ELR (cell line): ENCODE data around the gene CLMN.
A peak's percentile ranks its signal among the peaks of the same experiment; 100 is the strongest.
"Not testable (repeated sequence)": the region's sequence is repeated elsewhere in the genome, so short reads cannot be mapped to it uniquely, and the experiment has no call there.

Experiments used
- DNase-seq: peaks from one replicate; pipeline ENCODE4 v3.0.0-alpha.2; 2015; ENCODE audit warnings: low read depth

The CLMN gene

GRCh38 chr14:95195031-95195430, 124.7 kb downstream of the CLMN start:
- DNase-seq: no peak

GRCh38 chr14:95193081-95193480, 126.6 kb downstream of the CLMN start:
- no peak for DNase-seq

GRCh38 chr14:95192311-95192710, 127.4 kb downstream of the CLMN start:
- no peak for DNase-seq

GRCh38 chr14:95191445-95192199, 128.1 kb downstream of the CLMN start:
- no peak for DNase-seq

- DNase-seq: no peak
Measured at GRCh38 chr14:95190857-95191256, 128.9 kb downstream of the CLMN start.

GRCh38 chr14:95190346-95190840, 129.3 kb downstream of the CLMN start:
- no peak for DNase-seq

- DNase-seq: no peak
Measured at GRCh38 chr14:95189367-95190132, 130.2 kb downstream of the CLMN start.

GRCh38 chr14:95188380-95188779, 131.3 kb downstream of the CLMN start:
- DNase-seq: no peak

- DNase-seq: no peak
Measured at GRCh38 chr14:95185767-95186392, 133.8 kb downstream of the CLMN start.

- peak; percentile 5 for DNase-seq
Measured at GRCh38 chr14:95185033-95185766, 134.5 kb downstream of the CLMN start.

- DNase-seq: no peak
Measured at GRCh38 chr14:95184413-95184790, 135.3 kb downstream of the CLMN start.

- no peak for DNase-seq
Measured at GRCh38 chr14:95183532-95184412, 135.9 kb downstream of the CLMN start.

GRCh38 chr14:95183082-95183481, 136.6 kb downstream of the CLMN start:
- DNase-seq: no peak

GRCh38 chr14:95182379-95182778, 137.3 kb downstream of the CLMN start:
- no peak for DNase-seq

- no peak for DNase-seq
Measured at GRCh38 chr14:95180966-95181741, 138.6 kb downstream of the CLMN start.

- not testable (repeated sequence) for DNase-seq
Measured at GRCh38 chr14:95175670-95176069, 144.0 kb downstream of the CLMN start.

GRCh38 chr14:95174184-95174792, 145.4 kb downstream of the CLMN start:
- DNase-seq: peak; percentile 37

GRCh38 chr14:95173518-95173917, 146.2 kb downstream of the CLMN start:
- no peak for DNase-seq

- no peak for DNase-seq
Measured at GRCh38 chr14:95167177-95167576, 152.5 kb downstream of the CLMN start.

- DNase-seq: no peak
Measured at GRCh38 chr14:95165517-95165916, 154.2 kb downstream of the CLMN start.
